Osteoblast (primary cell): Measurements from ENCODE around the gene UNCX. TPM values are rescaled to one million over a fixed set of nuclear protein-coding genes. Genes with fewer than 3 reads are reported as not detected.

Experiments used
- DNase-seq: peaks from one replicate; pipeline ENCODE4 v3.0.0; 2011; ENCODE audit warnings: low spot score, mixed read lengths; ENCODE audit not compliant: insufficient read length; ENCODE audit errors: missing footprints
- H2AFZ ChIP-seq: 2 replicates; pipeline ENCODE4 v1.6.0; 2011; ENCODE audit warnings: mild to moderate bottlenecking, low read length
- H3K27ac ChIP-seq: 2 replicates; pipeline ENCODE4 v1.5.1; 2011; ENCODE audit warnings: mild to moderate bottlenecking, low read depth, low read length, moderate library complexity
- H3K27me3 ChIP-seq: 2 replicates; pipeline ENCODE4 v1.6.0; 2012; ENCODE audit warnings: mild to moderate bottlenecking, control low read depth, inconsistent platforms, low read length, moderate library complexity; ENCODE audit not compliant: insufficient read depth
- H3K36me3 ChIP-seq: 2 replicates; pipeline ENCODE4 v1.5.1; 2011; ENCODE audit warnings: mild to moderate bottlenecking, low read length, control low read depth, moderate library complexity; ENCODE audit not compliant: insufficient read depth
- H3K4me1 ChIP-seq: 2 replicates; pipeline ENCODE4 v1.5.1; 2011; ENCODE audit warnings: mild to moderate bottlenecking, low read length, control low read depth, moderate library complexity; ENCODE audit not compliant: insufficient read depth
- H3K4me2 ChIP-seq: 2 replicates; pipeline ENCODE4 v1.6.0; 2011; ENCODE audit warnings: mild to moderate bottlenecking, low read length; ENCODE audit not compliant: insufficient read depth
- H3K4me3 ChIP-seq: fragments of 200-600 bp; sonication (generic); 3 replicates; pipeline ENCODE4 v1.5.1; 2012; ENCODE audit warnings: mild to moderate bottlenecking, low read length, inconsistent platforms; ENCODE audit not compliant: insufficient read depth
- H3K79me2 ChIP-seq: 2 replicates; pipeline ENCODE4 v1.6.0; 2012; ENCODE audit warnings: mild to moderate bottlenecking, low read length, control low read depth, inconsistent platforms; ENCODE audit not compliant: insufficient read depth
- H3K9me3 ChIP-seq: 2 replicates; pipeline ENCODE4 v1.5.1; 2011; ENCODE audit warnings: low read depth, low read length, control low read depth
- H4K20me1 ChIP-seq: 2 replicates; pipeline ENCODE4 v1.6.0; 2012; ENCODE audit warnings: mild to moderate bottlenecking, low read length, control low read depth; ENCODE audit not compliant: insufficient read depth
- CTCF ChIP-seq: IDR thresholded peaks from 2 replicates; pipeline ENCODE4 v1.5.1; 2011; ENCODE audit warnings: mild to moderate bottlenecking, low read depth, low read length, moderate library complexity; ENCODE audit errors: extremely low read depth
- total RNA-seq: library from RNA; depleted of rRNA; stranded (reverse); fragments of >200 nt; gene quantifications from 2 replicates; pipeline ENCODE4 v1.2.3, GENCODE V29; 2012

The UNCX gene
- not detected in 2 replicates for total RNA-seq

DNA sequence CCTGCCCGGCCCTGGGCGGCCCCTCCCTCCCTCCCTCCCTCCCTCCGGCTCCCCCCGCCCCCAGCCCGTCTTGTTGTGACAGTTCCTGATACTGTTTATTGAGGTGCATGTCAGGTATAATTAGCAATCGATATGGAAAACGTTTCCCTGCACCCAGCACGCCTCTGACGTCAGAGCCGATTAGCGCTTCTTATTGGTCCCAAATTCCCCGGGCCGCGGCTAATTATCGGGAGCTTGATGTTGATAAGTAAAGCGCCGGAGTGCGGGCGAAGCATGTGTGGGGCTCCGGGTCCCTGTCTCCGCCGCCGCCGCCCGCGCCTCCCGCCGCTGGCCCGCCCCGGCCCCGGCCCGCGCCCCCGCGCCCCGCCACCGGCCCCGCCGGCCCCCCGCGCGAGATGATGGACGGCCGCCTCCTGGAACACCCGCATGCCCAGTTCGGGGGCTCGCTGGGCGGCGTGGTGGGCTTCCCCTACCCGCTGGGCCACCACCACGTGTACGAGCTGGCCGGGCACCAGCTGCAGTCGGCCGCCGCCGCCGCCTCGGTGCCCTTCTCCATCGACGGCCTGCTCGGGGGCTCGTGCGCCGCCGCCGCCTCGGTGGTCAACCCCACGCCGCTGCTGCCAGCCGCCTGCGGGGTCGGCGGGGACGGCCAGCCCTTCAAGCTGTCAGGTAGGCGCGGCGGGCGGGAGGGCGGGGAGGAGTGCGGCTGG is at the start of gene UNCX:
Gene UNCX (plus strand): TSS at position 250 of the 710 bp plus-strand sequence. CDS start 146 bp downstream, at position 396.
- Histone ChIP-seq H3K79me2 (no peaks in the 10 kb centered on the region), H3K4me3 (no peak within 1 kb of the TSS), H3K27me3 (peaks cover 77% of the 10 kb centered on the region), H4K20me1 (no peaks in the 10 kb centered on the region), H3K27ac (no peak within 1 kb of the TSS), H2AFZ (no peak within 1 kb of the TSS), H3K4me1 (no peaks in the 10 kb centered on the region), H3K4me2 (no peak within 1 kb of the TSS), H3K9me3 (no peaks in the 10 kb centered on the region), H3K36me3 (no peaks in the 10 kb centered on the region)
- TF ChIP-seq CTCF: no peak
- DNase-seq: peak; percentile 88

DNA sequence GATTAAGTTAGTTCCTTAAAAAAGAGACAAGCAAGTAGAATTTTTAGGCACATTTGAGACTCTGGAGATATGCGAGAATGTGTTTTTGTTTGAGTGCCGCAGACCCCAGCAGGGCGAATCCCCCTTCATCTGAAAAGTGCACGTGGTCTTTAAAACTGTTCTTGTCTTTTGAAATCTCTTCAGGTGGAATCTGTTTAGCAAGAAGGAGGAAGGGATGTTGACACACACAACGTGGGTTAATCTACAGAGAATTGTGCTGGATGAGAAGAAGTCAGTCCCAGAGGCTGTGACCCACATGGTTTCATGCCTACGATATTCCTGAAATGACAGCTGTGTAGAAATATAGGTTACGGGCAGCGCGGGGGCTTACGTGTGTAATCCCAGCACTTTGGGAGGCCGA is 45.5 kb upstream of the UNCX start:
- TF ChIP-seq CTCF: no peak
- Histone ChIP-seq H3K27ac (no peak overlapping the region), H3K9me3 (no peaks in the 10 kb centered on the region), H3K4me2 (no peak overlapping the region), H4K20me1 (no peaks in the 10 kb centered on the region), H3K4me3 (no peak overlapping the region), H3K4me1 (peaks cover 1% of the 10 kb centered on the region), H2AFZ (no peak overlapping the region), H3K36me3 (no peaks in the 10 kb centered on the region), H3K79me2 (no peaks in the 10 kb centered on the region), H3K27me3 (peaks cover 21% of the 10 kb centered on the region)
- DNase-seq: no peak

DNA sequence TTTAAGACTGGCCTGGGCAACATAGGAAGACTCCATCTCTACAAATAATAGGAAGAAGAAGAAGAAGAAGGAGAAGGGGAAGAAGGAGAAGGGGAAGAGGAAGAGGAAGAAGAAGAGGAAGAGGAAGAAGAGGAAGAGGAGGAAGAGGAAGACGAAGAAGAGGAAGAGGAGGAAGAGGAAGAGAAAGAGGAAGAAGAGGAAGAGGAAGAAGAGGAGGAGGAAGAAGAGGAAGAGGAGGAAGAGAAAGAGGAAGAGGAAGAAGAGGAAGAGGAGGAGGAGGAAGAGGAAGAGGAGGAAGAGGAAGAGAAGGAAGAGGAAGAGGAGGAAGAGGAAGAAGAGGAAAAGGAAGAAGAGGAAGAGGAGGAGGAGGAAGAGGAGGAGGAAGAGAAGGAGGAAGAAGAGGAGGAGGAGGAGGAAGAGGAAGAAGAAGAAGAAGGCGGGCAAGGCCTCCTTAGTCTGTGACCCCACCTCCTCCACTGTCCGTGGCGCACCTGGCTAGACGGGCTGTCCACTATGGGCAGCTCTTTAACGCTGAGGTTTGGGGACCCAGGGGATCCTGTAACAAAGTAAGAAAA is 43.9 kb upstream of the UNCX start:
- Histone ChIP-seq H4K20me1 (no peaks in the 10 kb centered on the region), H3K27me3 (peaks cover 21% of the 10 kb centered on the region), H3K79me2 (no peaks in the 10 kb centered on the region), H3K4me3 (no peak overlapping the region), H3K27ac (no peak overlapping the region), H3K9me3 (no peaks in the 10 kb centered on the region), H2AFZ (no peak overlapping the region), H3K4me2 (no peak overlapping the region), H3K36me3 (no peaks in the 10 kb centered on the region), H3K4me1 (peaks cover 5% of the 10 kb centered on the region)
- no peak for DNase-seq
- TF ChIP-seq CTCF: no peak

DNA sequence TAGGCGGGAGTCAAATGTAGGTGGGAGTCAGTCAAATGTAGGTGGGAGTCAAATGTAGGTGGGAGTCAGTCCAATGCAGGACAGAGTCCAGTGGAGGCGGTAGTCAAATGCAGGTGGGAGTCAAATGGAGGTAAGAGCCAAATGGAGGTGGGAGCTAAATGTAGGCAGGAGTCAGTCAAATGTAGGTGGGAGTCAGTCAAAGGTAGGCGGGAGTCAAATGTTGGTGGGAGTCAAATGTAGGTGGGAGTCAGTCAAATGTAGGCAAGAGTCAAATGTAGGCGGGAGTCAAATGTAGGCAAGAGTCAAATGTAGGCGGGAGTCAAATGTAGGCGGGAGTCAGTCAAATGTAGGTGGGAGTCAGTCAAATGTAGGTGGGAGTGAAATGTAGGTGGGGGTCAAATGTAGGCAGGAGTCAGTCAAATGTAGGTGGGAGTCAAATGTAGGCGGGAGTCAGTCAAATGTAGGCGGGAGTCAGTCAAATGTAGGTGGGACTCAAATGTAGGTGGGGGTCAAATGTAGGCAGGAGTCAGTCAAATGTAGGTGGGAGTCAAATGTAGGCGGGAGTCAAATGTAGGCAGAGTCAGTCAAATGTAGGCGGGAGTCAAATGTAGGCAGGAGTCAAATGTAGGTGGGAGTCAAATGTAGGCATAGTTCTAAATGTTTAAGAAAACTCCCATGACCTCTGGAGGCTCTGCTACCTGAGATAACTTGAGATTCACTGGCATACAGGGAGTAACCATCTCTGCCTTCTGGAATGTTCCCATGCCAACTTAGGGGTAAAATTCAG is 42.5 kb upstream of the UNCX start:
- H3K79me2 ChIP-seq: no peaks in the 10 kb centered on the region
- H3K4me3 ChIP-seq: no peak overlapping the region
- H3K9me3 ChIP-seq: no peaks in the 10 kb centered on the region
- no peak overlapping the region for H3K27ac ChIP-seq
- H4K20me1 ChIP-seq: no peaks in the 10 kb centered on the region
- TF ChIP-seq CTCF: no peak
- H3K4me1 ChIP-seq: peaks cover 5% of the 10 kb centered on the region
- H3K27me3 ChIP-seq: peaks cover 19% of the 10 kb centered on the region
- H3K36me3 ChIP-seq: no peaks in the 10 kb centered on the region
- no peak overlapping the region for H3K4me2 ChIP-seq
- no peak overlapping the region for H2AFZ ChIP-seq
- no peak for DNase-seq
